HuH-7.5 (cell line): ENCODE data around the gene SF3A1.
"Not testable (repeated sequence)": the region's sequence is repeated elsewhere in the genome, so short reads cannot be mapped to it uniquely, and the experiment has no call there.

Experiments used
- DNase-seq: peaks from one replicate; pipeline ENCODE4 v3.0.0; 2011; ENCODE audit warnings: low spot score

SF3A1 gene

GRCh38 chr22:30356449-30357235 is at the start of gene SF3A1, which contains the start of gene CCDC157:
SF3A1 (minus strand) TSS chr22:30356894; CDS start chr22:30356792, 102 bp downstream.
CCDC157 (plus strand) TSS chr22:30357007; CDS start chr22:30366001, 8,994 bp downstream.
- DNase-seq: peak; percentile 83

GRCh38 chr22:30406400-30406799 is 49.7 kb upstream of the SF3A1 start:
- DNase-seq: no peak

DNA sequence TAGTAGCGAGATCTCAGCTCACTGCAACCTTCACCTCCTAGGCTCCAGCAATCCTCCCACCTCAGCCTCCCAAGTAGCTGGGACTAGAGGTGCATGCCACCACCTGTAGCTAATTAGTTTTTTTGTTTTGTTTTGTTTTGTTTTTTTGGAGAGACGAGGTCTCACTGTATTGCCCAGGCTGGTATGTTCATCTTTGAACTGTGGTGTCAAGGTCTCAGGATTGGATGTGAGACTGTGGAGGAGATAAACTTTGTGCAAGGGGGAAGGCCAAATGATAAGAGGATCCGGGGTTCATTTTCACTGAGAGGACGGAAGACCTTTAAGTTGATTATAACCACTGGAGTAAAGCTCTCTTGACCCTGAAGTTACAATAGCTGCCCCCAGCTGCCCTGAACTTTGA is 49.0 kb upstream of the SF3A1 start:
- DNase-seq: no peak

GRCh38 chr22:30404307-30404706 is 47.6 kb upstream of the SF3A1 start:
- DNase-seq: no peak

DNA sequence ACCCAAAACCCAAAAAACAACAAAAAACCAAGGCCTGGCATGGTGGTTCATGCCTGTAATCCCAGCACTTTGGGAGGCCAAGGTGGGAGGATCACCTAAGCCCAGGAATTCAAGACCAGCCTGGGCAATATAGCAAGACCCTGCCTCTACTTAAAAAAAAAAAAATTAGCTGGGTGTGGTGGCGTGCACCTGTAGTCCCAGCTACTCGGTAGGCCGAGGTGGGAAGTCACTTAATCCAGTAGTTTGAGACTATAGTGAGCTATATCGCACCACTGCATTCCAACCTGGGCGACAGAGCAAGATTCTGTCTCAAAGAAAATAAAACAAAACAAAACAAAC is 46.0 kb upstream of the SF3A1 start:
- not testable (repeated sequence) for DNase-seq

DNA sequence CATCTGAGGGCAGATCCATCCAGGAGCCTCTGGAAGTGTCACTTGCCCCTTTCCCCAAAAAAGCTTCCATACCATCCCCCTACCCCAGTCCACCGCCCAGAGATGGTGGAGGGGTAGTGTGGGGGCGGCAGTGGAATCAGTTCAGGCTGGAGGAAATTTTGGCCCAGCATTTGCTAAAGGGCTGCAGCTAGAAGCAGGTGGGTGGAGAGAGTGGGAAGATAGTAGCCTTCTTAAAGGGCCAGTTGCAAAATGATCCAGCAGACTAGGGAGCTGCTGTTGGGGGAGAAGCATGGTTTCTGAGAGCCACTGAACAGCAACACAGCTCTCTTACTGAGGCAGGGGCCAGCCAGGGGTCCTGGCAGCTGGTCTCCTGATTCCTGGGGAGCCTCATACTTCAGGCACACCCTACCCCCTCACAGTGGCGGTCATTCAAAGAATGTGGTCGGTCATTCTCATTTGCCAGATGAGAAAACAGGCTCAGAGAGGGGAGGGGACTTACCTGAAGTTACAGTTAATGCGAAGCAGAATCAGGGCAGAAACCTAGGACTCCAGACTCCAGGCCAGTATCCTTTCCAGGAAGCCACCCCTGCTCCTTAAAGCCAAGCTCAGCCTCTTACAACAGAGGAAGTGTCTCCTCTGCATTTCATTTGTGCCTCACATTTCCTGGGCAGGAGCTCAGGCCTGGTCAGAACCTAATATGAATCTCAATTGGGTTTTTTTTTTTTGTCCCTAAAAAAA is 45.5 kb upstream of the SF3A1 start:
- DNase-seq: no peak

DNA sequence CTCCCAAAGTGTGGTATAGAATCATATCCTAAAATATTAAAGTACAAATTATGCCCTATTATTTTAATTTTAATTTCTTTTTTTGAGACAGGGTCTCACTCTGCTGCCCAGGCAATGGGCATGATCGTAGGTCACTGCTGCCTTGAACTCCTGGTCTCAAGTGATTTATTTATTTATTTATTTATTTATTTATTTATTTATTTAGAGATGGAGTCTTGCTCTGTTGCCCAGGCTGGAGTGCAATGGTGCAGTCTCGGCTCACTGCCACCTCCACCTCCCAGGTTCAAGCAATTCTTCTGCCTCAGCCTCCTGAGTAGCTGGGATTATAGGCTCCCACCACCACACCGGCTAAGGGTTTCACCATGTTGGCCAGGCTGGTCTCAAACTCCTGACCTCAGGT is 44.3 kb upstream of the SF3A1 start:
- not testable (repeated sequence) for DNase-seq

GRCh38 chr22:30400159-30400558 is 43.5 kb upstream of the SF3A1 start:
- no peak for DNase-seq

DNA sequence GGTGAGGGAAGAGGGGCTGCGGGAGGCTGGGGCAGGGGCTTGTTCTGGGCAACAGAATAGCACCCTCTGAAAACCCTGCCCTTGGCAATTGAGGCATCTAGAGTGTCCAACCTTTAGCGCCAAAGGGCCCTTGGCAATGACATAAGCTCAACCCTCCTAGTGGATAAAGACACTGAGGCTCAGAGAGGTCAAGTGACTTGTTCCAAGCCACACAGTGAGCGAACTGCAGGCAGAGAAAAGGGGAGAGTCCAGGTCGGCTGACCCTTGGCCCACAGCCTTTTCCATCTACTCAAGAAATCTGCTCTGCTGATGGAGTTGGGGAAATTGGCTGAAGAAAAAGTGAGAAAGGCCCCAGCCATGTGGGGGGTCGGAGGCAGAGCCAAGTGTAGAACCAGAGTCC is 43.0 kb upstream of the SF3A1 start:
- DNase-seq: no peak

DNA sequence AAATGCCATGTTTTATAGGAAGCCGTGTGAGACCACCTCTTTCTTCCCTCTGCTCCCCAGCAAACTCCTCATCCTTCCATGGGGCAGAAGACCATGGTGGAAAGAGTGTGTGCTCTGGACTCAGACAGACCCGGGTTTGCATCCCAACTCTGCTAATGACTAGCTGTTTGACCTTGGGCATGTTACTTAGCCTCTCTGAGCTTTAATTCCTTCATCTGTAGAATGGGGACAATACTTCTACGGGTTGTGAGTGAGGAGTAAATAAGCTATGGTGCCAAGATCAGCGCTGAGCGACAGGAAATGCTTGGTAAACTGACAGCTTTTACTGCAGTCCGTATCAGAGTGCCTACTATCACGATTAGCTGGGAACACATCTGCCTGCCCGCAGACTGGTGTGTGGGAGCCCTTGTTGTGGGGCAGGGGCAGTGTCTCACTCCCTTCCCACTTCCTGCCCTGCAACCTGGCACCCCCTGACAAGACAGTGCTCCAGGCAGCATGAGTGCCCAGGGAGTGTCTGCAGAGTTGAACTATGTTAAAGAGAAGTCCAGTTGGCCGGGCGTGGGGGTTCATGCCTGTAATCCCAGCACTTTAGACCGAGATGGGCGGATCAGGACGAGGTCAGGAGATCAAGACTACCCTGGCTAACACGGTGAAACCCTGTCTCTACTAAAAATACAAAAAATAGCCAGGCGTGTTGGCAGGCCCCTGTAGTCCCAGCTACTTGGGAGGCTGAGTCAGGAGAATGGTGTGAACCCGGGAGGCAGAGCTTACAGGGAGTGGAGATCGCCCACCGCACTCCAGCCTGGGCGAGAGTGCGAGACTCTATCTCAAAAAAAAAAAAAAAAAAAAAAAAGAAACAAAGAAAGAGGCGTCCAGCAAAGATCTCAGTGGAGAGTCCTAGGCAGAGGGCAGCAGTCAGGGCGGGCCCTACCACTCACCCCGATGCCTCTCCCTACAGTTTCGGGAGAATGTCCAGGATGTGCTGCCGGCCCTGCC is 42.3 kb upstream of the SF3A1 start:
- DNase-seq: no peak

DNA sequence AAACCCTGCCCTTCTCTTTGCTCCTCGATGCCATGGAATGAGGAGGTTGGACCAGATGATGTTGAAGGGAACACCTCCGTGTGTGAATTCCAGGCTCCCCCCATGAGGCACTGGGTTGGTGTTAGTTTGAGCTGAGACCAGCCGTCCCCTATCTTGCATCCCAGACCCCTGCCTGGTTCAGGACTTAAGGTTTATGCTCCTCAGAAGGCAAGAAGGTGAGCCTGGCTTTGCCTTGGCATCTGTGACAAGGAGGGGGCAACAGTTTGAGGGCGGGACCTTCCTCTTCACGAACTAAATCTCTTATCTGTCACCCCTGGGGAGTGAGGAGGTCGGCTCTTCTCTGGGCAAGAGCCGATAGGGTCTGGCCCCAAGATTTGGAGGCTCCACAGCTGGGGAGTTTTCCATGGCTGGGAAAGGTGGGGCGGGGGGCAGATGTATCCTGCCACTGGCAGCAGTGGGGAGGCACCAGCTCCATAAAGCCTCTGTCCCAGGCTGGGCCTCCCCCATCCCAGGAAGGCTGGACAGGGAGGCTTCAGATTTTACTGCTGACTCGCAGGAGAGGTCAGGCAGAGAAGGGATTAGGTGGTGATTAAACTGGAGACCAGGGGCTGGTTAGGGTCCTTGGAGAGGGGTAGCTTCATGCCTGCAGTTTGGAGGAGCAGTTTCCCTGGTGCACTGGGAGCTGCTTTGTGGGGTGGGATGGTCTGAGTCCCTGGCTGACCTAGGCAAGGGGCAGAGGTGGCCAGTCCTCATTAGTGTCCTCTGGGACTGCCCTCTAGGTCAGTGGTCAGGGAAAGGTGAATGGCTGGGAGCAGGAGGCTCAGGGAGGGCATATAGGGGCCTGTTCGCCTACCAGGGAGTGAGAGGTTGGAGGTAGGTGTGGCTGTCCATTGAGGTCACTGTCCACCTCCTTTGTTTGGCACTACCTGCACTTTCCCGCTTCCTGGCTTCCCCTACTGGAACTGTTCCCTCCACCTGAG is 41.3 kb upstream of the SF3A1 start:
- DNase-seq: no peak

- DNase-seq: peak; percentile 54
Observed at GRCh38 chr22:30396871-30397655, 40.4 kb upstream of the SF3A1 start, which contains the start of gene SEC14L2. SEC14L2 (plus strand) TSS chr22:30397018; CDS start chr22:30397117, 99 bp downstream.

GRCh38 chr22:30393885-30394284 is 37.2 kb upstream of the SF3A1 start:
- no peak for DNase-seq

GRCh38 chr22:30393322-30393680 is 36.6 kb upstream of the SF3A1 start:
- DNase-seq: no peak

GRCh38 chr22:30392661-30393321 is 36.1 kb upstream of the SF3A1 start:
- DNase-seq: no peak

DNA sequence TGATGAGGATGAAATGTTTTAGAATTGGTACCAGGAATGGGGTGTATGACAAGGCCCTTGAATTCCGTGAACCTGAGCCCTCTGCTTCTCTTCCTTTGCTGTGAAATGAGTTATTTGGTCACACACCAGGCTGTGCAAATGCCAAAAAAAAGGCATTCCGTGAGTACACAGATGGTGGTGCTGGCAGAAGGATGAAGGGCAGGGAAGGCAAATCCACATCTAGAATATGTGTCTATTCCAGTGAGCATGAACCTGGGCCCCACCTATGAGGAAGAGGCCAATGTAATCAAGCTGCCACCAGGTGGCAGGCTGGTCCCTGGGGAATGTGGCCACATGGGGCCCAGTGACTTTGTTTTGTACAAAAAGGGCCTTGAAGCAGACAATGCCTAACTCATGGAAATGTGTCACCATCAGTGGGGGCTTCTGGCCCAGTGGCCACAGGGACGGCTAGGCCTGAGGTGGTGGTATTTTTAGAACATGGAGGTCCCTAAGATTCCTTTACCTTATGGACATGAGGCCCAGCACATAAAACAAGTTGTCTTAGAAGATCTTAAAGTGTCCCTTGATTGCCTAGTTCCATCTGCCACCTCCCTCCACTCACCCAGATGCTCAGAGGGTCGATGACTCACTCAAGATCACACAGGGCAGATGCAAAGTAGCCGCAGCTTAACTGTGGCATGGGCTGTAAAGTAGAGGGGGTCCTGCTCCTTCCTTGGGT is 34.4 kb upstream of the SF3A1 start:
- peak; percentile 85 for DNase-seq

GRCh38 chr22:30386960-30387827 is 30.5 kb upstream of the SF3A1 start, which contains the start of gene RNF215:
RNF215 (minus strand) TSS chr22:30387411; CDS start chr22:30387313, 98 bp downstream.
- peak; percentile 87 for DNase-seq

DNA sequence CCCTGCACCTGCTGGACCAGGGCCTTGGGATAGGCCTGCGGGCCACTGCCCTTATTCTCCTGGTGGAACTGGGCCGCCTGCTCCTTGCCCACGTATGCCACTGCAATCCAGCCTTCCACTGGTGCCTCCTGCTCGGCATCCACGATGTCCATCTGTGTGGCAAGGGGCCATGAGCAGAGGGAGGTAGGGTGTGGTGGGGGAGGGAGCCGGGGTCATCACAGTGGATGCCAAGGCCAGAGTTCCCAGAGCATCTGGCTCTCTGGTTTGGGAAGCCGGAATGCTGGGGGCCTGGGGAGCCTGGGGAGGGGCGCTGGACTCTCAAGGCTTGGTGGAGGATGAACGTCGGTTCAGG is 29.9 kb upstream of the SF3A1 start:
- peak; percentile 53 for DNase-seq
